Measurements from ENCODE around the gene OTOGL. TPM values are rescaled to one million over a fixed set of nuclear protein-coding genes. Genes with fewer than 3 reads are reported as not detected.

OTOGL gene
- total and polyA plus RNA-seq, 4 experiments from 2014 or later = not detected

GRCh38 chr12:80352474-80352873, 253.1 kb downstream of the OTOGL start:
- Histone ChIP-seq H3K4me1 (ENCODE audit: insufficient read depth, low read length) (no peaks in the 10 kb centered on the region), H3K27ac (ENCODE audit: low read depth, low read length) (no peak overlapping the region), H3K27me3 (ENCODE audit: insufficient read depth, low read length) (no peaks in the 10 kb centered on the region), H3K4me3 (ENCODE audit: low read length in 2 of 2) (no peak overlapping the region), H3K9me3 (ENCODE audit: control insufficient read depth in 1 of 2, low read length in 2 of 2) (no peaks in the 10 kb centered on the region), H3K36me3 (ENCODE audit: insufficient read depth, low read length) (no peaks in the 10 kb centered on the region)
- Mint-ChIP-seq H3K9me3 (peaks cover 0 to 14% (median 6%) of the 10 kb centered on the region in 8 donors), H3K27ac (no peak overlapping the region), H3K4me1 (no peaks in the 10 kb centered on the region), H3K27me3 (no peaks in the 10 kb centered on the region), H3K36me3 (no peaks in the 10 kb centered on the region), H3K4me3 (no peak overlapping the region)
- CTCF ChIA-PET (ENCODE audit: partially characterized antibody) = no interaction called here
- POLR2A ChIA-PET (ENCODE audit: partially characterized antibody) = no interaction called here
- intact Hi-C loops (cut with micrococcal nuclease) = no loop called here
- DNase-seq = no peak

DNA sequence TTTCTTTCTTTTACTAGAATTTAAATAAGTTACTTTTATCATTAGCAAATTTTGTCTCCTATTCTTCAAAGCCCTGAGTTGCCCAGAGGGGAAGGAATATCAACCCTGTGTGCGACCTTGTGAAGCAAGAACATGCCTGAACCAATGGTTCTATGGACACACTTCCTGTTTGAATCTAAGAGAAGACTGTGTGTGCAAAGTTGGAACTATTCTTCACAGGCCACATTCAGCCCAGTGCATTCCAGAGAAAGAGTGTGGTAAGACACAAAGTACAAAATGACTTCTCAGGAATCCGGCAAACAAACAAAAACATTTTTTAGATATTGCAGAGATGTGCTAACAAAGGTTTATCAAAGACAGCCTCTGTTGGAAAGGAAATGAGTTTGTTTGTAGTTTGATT, 253.9 kb downstream of the OTOGL start:
- no peak overlapping the region for H3K4me3 Mint-ChIP-seq
- intact Hi-C loops (cut with micrococcal nuclease) = no loop called here
- peaks cover 0 to 9% (median 2%) of the 10 kb centered on the region in 8 donors for H3K9me3 Mint-ChIP-seq
- Histone ChIP-seq H3K4me1 (ENCODE audit: insufficient read depth, low read length) (no peaks in the 10 kb centered on the region), H3K27me3 (ENCODE audit: insufficient read depth, low read length) (no peaks in the 10 kb centered on the region), H3K36me3 (ENCODE audit: insufficient read depth, low read length) (no peaks in the 10 kb centered on the region), H3K9me3 (ENCODE audit: control insufficient read depth in 1 of 2, low read length in 2 of 2) (no peaks in the 10 kb centered on the region), H3K4me3 (ENCODE audit: low read length in 2 of 2) (no peak overlapping the region), H3K27ac (ENCODE audit: low read depth, low read length) (no peak overlapping the region)
- H3K36me3 Mint-ChIP-seq = no peaks in the 10 kb centered on the region
- no peaks in the 10 kb centered on the region for H3K4me1 Mint-ChIP-seq
- no peak for DNase-seq
- ChIA-PET POLR2A (ENCODE audit: partially characterized antibody) (no interaction called here), CTCF (ENCODE audit: partially characterized antibody) (no interaction called here)
- H3K27me3 Mint-ChIP-seq = no peaks in the 10 kb centered on the region
- H3K27ac Mint-ChIP-seq = no peak overlapping the region

- Mint-ChIP-seq H3K36me3 (no peaks in the 10 kb centered on the region), H3K27me3 (no peaks in the 10 kb centered on the region), H3K4me1 (no peaks in the 10 kb centered on the region), H3K4me3 (no peak overlapping the region), H3K27ac (no peak overlapping the region), H3K9me3 (peaks cover 0 to 2% (median 0%) of the 10 kb centered on the region in 8 donors)
- ChIA-PET CTCF (ENCODE audit: partially characterized antibody) (no interaction called here), POLR2A (ENCODE audit: partially characterized antibody) (no interaction called here)
- Histone ChIP-seq H3K4me1 (ENCODE audit: insufficient read depth, low read length) (no peaks in the 10 kb centered on the region), H3K4me3 (ENCODE audit: low read length in 2 of 2) (no peak overlapping the region), H3K36me3 (ENCODE audit: insufficient read depth, low read length) (no peaks in the 10 kb centered on the region), H3K27ac (ENCODE audit: low read depth, low read length) (no peak overlapping the region), H3K9me3 (ENCODE audit: control insufficient read depth in 1 of 2, low read length in 2 of 2) (no peaks in the 10 kb centered on the region), H3K27me3 (ENCODE audit: insufficient read depth, low read length) (no peaks in the 10 kb centered on the region)
- intact Hi-C loops (cut with micrococcal nuclease) = no loop called here
- DNase-seq = no peak
Measured at GRCh38 chr12:80356097-80356496, 256.8 kb downstream of the OTOGL start.

- no peaks in the 10 kb centered on the region for H3K4me1 ChIP-seq (ENCODE audit: insufficient read depth, low read length)
- no peaks in the 10 kb centered on the region for H3K36me3 ChIP-seq (ENCODE audit: insufficient read depth, low read length)
- H3K9me3 Mint-ChIP-seq = peaks cover 0 to 6% (median 2%) of the 10 kb centered on the region in 8 donors
- intact Hi-C loops (cut with micrococcal nuclease) = no loop called here
- peaks cover 0 to 1% of the 10 kb centered on the region in 2 donors for H3K27me3 Mint-ChIP-seq
- H3K27ac ChIP-seq (ENCODE audit: low read depth, low read length) = no peak overlapping the region
- H3K4me3 ChIP-seq (ENCODE audit: low read length in 2 of 2) = no peak overlapping the region
- H3K4me1 Mint-ChIP-seq = no peaks in the 10 kb centered on the region
- no peak for DNase-seq
- ChIA-PET POLR2A (ENCODE audit: partially characterized antibody) (no interaction called here), CTCF (ENCODE audit: partially characterized antibody) (no interaction called here)
- H3K36me3 Mint-ChIP-seq = no peaks in the 10 kb centered on the region
- no peak overlapping the region for H3K4me3 Mint-ChIP-seq
- H3K27me3 ChIP-seq (ENCODE audit: insufficient read depth, low read length) = no peaks in the 10 kb centered on the region
- H3K9me3 ChIP-seq (ENCODE audit: control insufficient read depth in 1 of 2, low read length in 2 of 2) = no peaks in the 10 kb centered on the region
- no peak overlapping the region for H3K27ac Mint-ChIP-seq
Measured at GRCh38 chr12:80359703-80360102, 260.4 kb downstream of the OTOGL start.

DNA sequence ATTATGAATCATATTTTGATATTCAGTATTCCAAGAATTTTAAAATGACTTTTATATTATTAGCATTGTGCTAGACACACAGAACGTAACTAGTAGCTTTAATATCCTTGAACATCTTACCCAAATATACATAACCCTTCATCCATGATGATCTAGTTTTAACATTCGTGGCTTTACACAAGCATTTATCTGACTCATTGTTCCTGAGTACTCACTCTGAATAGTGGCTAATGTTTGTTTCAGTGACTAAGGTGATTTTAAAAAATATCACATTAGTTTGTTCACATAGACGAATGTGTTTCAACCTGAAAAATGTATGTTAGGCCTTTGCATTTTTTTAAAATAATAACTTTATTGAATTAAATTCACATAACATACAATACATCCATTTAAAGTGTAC, 264.7 kb downstream of the OTOGL start:
- peaks cover 0 to 6% (median 2%) of the 10 kb centered on the region in 8 donors for H3K9me3 Mint-ChIP-seq
- POLR2A ChIA-PET (ENCODE audit: partially characterized antibody) = no interaction called here
- intact Hi-C loops (cut with micrococcal nuclease) = no loop called here

DNA sequence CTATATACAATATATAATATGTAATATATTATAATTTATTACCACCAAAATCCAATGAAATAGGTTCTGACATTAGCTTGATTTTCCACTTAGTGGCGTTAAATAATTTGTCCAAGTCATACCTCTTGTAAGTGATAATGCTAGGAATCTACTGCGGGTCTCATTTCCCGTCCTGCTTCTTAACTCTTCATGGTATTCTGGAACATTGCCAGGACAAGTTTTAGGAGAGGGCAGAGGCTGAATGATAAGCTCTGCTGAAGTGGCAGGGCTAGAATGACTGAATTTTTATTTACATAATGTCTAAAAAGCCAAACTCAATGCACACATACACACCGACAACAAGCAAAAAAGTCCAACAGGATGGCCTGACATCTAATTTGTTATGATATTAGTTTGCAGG, 274.3 kb downstream of the OTOGL start:
- no peaks in the 10 kb centered on the region for H3K36me3 Mint-ChIP-seq
- peaks cover 0 to 2% (median 0%) of the 10 kb centered on the region in 8 donors for H3K9me3 Mint-ChIP-seq
- intact Hi-C loops (cut with micrococcal nuclease) = no loop called here
- Histone ChIP-seq H3K9me3 (ENCODE audit: control insufficient read depth in 1 of 2, low read length in 2 of 2) (no peaks in the 10 kb centered on the region), H3K27ac (ENCODE audit: low read depth, low read length) (no peak overlapping the region), H3K27me3 (ENCODE audit: insufficient read depth, low read length) (no peaks in the 10 kb centered on the region), H3K36me3 (ENCODE audit: insufficient read depth, low read length) (no peaks in the 10 kb centered on the region), H3K4me3 (ENCODE audit: low read length in 2 of 2) (no peak overlapping the region), H3K4me1 (ENCODE audit: insufficient read depth, low read length) (no peaks in the 10 kb centered on the region)
- H3K4me3 Mint-ChIP-seq = no peak overlapping the region
- no peaks in the 10 kb centered on the region for H3K27me3 Mint-ChIP-seq
- H3K27ac Mint-ChIP-seq = no peak overlapping the region
- POLR2A ChIA-PET (ENCODE audit: partially characterized antibody) = no interaction called here
- H3K4me1 Mint-ChIP-seq = no peaks in the 10 kb centered on the region
- DNase-seq = no peak
- CTCF ChIA-PET (ENCODE audit: partially characterized antibody) = no interaction called here

More for the DNA sequence above, 264.7 kb downstream of the OTOGL start:
- Mint-ChIP-seq H3K4me3 (no peak overlapping the region), H3K27ac (no peak overlapping the region), H3K27me3 (peaks cover 0 to 1% of the 10 kb centered on the region in 2 donors), H3K4me1 (no peaks in the 10 kb centered on the region), H3K36me3 (no peaks in the 10 kb centered on the region)
- no peaks in the 10 kb centered on the region for H3K36me3 ChIP-seq (ENCODE audit: insufficient read depth, low read length)
- no peaks in the 10 kb centered on the region for H3K9me3 ChIP-seq (ENCODE audit: control insufficient read depth in 1 of 2, low read length in 2 of 2)
- no peak overlapping the region for H3K4me3 ChIP-seq (ENCODE audit: low read length in 2 of 2)
- no peak for DNase-seq
- no peaks in the 10 kb centered on the region for H3K27me3 ChIP-seq (ENCODE audit: insufficient read depth, low read length)
- no peak overlapping the region for H3K27ac ChIP-seq (ENCODE audit: low read depth, low read length)
- H3K4me1 ChIP-seq (ENCODE audit: insufficient read depth, low read length) = no peaks in the 10 kb centered on the region
- CTCF ChIA-PET (ENCODE audit: partially characterized antibody) = no interaction called here

- Mint-ChIP-seq H3K27ac (no peak overlapping the region), H3K4me1 (no peaks in the 10 kb centered on the region), H3K9me3 (peaks cover 0 to 2% (median 0%) of the 10 kb centered on the region in 8 donors), H3K36me3 (no peaks in the 10 kb centered on the region), H3K27me3 (no peaks in the 10 kb centered on the region), H3K4me3 (no peak overlapping the region)
- Histone ChIP-seq H3K9me3 (ENCODE audit: control insufficient read depth in 1 of 2, low read length in 2 of 2) (no peaks in the 10 kb centered on the region), H3K27me3 (ENCODE audit: insufficient read depth, low read length) (no peaks in the 10 kb centered on the region), H3K4me3 (ENCODE audit: low read length in 2 of 2) (no peak overlapping the region), H3K4me1 (ENCODE audit: insufficient read depth, low read length) (no peaks in the 10 kb centered on the region), H3K36me3 (ENCODE audit: insufficient read depth, low read length) (no peaks in the 10 kb centered on the region), H3K27ac (ENCODE audit: low read depth, low read length) (no peak overlapping the region)
- POLR2A ChIA-PET (ENCODE audit: partially characterized antibody) = no interaction called here
- intact Hi-C loops (cut with micrococcal nuclease) = no loop called here
- no peak for DNase-seq
- CTCF ChIA-PET (ENCODE audit: partially characterized antibody) = no interaction called here
Measured at GRCh38 chr12:80374615-80375014, 275.3 kb downstream of the OTOGL start.

- ChIA-PET POLR2A (ENCODE audit: partially characterized antibody) (no interaction called here), CTCF (ENCODE audit: partially characterized antibody) (no interaction called here)
- no peak for DNase-seq
- Histone ChIP-seq H3K27ac (ENCODE audit: low read depth, low read length) (no peak overlapping the region), H3K4me3 (ENCODE audit: low read length in 2 of 2) (no peak overlapping the region), H3K27me3 (ENCODE audit: insufficient read depth, low read length) (no peaks in the 10 kb centered on the region), H3K9me3 (ENCODE audit: control insufficient read depth in 1 of 2, low read length in 2 of 2) (no peaks in the 10 kb centered on the region), H3K36me3 (ENCODE audit: insufficient read depth, low read length) (no peaks in the 10 kb centered on the region), H3K4me1 (ENCODE audit: insufficient read depth, low read length) (no peaks in the 10 kb centered on the region)
- Mint-ChIP-seq H3K27ac (no peak overlapping the region), H3K4me3 (no peak overlapping the region), H3K9me3 (peaks cover 0 to 4% (median 0%) of the 10 kb centered on the region in 8 donors), H3K27me3 (no peaks in the 10 kb centered on the region), H3K4me1 (no peaks in the 10 kb centered on the region), H3K36me3 (no peaks in the 10 kb centered on the region)
- intact Hi-C loops (cut with micrococcal nuclease) = no loop called here
Measured at GRCh38 chr12:80377140-80377794, 277.9 kb downstream of the OTOGL start.
